T-helper 2 cell treated with Interferon-gamma antibody and Interleukin-4, amounts not matched to agents 5 μg/mL and 100 μg/mL, for 36 hours (primary cell): ENCODE data around the gene SNX30.

ENCODE experiments used
- DNase-seq: peaks from one replicate; pipeline ENCODE4 v3.0.0; 2021; ENCODE audit warnings: low spot score
- H3K27ac Mint-ChIP-seq: one replicate; pipeline ENCODE4 v1.8.0; 2021; ENCODE audit warnings: mild to moderate bottlenecking, mixed read lengths
- H3K27me3 Mint-ChIP-seq: one replicate; pipeline ENCODE4 v1.8.0; 2021; ENCODE audit warnings: low read depth, mixed read lengths
- H3K36me3 Mint-ChIP-seq: one replicate; pipeline ENCODE4 v1.8.0; 2021; ENCODE audit warnings: low read depth, mixed read lengths
- H3K4me1 Mint-ChIP-seq: one replicate; pipeline ENCODE4 v1.8.0; 2021; ENCODE audit warnings: low read depth, mixed read lengths
- H3K4me3 Mint-ChIP-seq: one replicate; pipeline ENCODE4 v1.8.0; 2022; ENCODE audit warnings: mild to moderate bottlenecking, moderate library complexity, mixed read lengths
- H3K9me3 Mint-ChIP-seq: one replicate; pipeline ENCODE4 v1.8.0; 2021; ENCODE audit warnings: mixed read lengths

The SNX30 gene

DNA sequence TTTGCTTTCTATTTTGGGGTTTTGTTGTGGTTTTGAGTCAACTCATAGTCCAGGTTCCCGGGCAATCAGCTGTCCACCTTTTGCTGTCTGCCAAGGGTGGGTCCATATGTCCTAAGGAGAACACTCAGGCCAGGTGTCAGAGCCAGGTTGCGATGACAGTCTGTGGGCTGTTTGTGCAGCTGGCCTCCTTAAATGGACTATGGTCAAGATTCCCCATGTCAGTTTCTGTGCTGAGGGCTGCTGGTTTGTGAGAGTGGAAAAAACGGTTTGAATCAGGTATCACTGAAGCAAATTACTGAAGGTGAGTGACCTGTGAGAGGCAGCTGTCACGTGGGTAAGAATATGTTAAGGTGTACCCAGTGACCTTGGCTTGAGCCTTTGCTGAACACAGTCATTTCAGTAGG lies 33.0 kb downstream of the SNX30 start:
- Mint-ChIP-seq H3K36me3 (no peaks in the 10 kb centered on the region), H3K4me3 (no peak overlapping the region), H3K4me1 (peaks cover 17% of the 10 kb centered on the region), H3K27ac (no peak overlapping the region), H3K9me3 (no peaks in the 10 kb centered on the region), H3K27me3 (peaks cover 5% of the 10 kb centered on the region)
- DNase-seq, result no peak

GRCh38 chr9:112784020-112784785 lies 33.6 kb downstream of the SNX30 start:
- H3K4me1 Mint-ChIP-seq, result peaks cover 17% of the 10 kb centered on the region
- no peaks in the 10 kb centered on the region for H3K9me3 Mint-ChIP-seq
- H3K4me3 Mint-ChIP-seq, result no peak overlapping the region
- no peak overlapping the region for H3K27ac Mint-ChIP-seq
- no peak for DNase-seq
- H3K27me3 Mint-ChIP-seq, result peaks cover 5% of the 10 kb centered on the region
- H3K36me3 Mint-ChIP-seq, result no peaks in the 10 kb centered on the region

DNA sequence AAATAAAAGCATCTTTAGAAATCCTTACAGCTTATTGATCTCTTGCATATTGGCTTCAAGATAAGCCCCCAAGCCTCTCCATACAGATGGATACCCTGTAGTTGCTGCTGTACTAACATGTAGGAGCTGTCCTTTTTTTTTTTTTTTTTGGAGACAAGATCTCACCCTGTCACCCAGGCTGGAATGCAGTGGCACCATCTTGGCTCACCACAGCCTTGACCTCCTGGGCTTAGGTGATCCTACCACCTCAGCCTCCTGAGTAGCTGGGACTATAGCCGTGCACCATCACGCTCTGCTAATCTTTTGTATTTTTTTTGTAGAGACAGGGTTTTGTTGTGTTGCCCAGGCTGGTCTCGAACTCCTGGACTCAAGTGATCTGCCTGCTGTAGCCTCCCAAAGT lies 35.4 kb downstream of the SNX30 start:
- no peaks in the 10 kb centered on the region for H3K9me3 Mint-ChIP-seq
- no peak for DNase-seq

DNA sequence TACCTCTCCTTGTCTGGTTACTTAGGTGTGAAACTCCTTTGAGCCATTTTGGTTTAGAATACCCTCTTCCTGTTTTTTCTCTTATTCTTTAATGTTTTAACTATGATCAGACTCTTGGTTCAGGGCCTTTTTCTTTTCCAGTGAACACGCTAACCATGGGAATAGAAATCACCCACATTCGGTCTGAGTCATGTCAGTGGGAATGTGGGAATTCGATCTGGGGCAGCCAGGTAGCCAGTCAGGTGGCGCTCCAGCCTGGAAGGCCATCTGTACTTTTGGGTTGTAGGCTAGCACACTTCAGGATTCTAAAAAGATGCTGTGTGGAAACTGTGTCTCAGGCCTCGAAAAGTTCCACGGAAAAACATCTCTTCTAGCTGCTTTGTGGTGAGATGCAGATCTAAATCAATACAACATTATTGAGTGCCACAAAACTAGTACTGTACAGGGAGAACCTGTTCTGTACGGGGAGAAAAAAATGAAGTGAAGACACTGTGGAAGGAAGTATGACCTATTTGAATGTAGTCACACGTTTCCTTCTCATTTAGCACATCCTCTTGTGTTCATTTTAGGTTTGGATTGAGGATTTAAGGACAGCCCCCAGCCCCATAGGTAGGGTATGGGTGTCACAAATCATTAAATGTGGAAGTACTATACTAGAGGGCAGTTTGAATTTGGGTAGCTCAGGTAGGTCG lies 36.4 kb downstream of the SNX30 start:
- Mint-ChIP-seq H3K4me1 (peaks cover 8% of the 10 kb centered on the region), H3K27ac (no peak overlapping the region), H3K27me3 (peaks cover 3% of the 10 kb centered on the region), H3K36me3 (no peaks in the 10 kb centered on the region), H3K9me3 (no peaks in the 10 kb centered on the region), H3K4me3 (no peak overlapping the region)
- DNase-seq, result no peak

More for the DNA sequence above, 35.4 kb downstream of the SNX30 start:
- Mint-ChIP-seq H3K27me3 (peaks cover 3% of the 10 kb centered on the region), H3K4me1 (peaks cover 11% of the 10 kb centered on the region), H3K27ac (no peak overlapping the region), H3K4me3 (no peak overlapping the region), H3K36me3 (no peaks in the 10 kb centered on the region)

- no peak overlapping the region for H3K27ac Mint-ChIP-seq
- no peaks in the 10 kb centered on the region for H3K27me3 Mint-ChIP-seq
- no peaks in the 10 kb centered on the region for H3K9me3 Mint-ChIP-seq
- DNase-seq, result no peak
- H3K4me3 Mint-ChIP-seq, result no peak overlapping the region
- no peaks in the 10 kb centered on the region for H3K36me3 Mint-ChIP-seq
- peaks cover 10% of the 10 kb centered on the region for H3K4me1 Mint-ChIP-seq
Measured at GRCh38 chr9:112787978-112788377, 37.4 kb downstream of the SNX30 start.

DNA sequence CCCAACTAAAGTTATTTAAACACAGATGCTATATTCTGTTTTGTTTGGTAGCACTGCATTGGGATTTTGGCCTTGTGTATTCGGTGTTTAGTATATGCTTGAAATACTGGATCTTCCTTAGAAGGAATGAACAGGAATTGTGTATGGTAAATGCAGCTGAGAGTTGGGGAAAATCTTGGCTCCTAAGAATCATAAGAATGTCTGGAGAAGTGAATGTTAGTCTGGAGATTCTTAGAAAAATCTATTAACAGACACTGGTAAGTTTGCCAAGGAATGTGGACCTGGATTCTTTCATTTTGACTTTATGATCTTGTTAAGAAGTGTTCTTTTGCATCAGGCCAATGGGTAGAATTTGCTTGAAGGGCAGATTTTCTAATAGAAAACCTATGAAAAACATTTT lies 38.9 kb downstream of the SNX30 start:
- H3K4me3 Mint-ChIP-seq, result no peak overlapping the region
- no peaks in the 10 kb centered on the region for H3K36me3 Mint-ChIP-seq
- H3K9me3 Mint-ChIP-seq, result no peaks in the 10 kb centered on the region
- no peaks in the 10 kb centered on the region for H3K27me3 Mint-ChIP-seq
- DNase-seq, result no peak
- no peak overlapping the region for H3K27ac Mint-ChIP-seq
- peaks cover 13% of the 10 kb centered on the region for H3K4me1 Mint-ChIP-seq

GRCh38 chr9:112789891-112790774 lies 39.6 kb downstream of the SNX30 start:
- no peak for DNase-seq
- no peak overlapping the region for H3K27ac Mint-ChIP-seq
- no peaks in the 10 kb centered on the region for H3K9me3 Mint-ChIP-seq

DNA sequence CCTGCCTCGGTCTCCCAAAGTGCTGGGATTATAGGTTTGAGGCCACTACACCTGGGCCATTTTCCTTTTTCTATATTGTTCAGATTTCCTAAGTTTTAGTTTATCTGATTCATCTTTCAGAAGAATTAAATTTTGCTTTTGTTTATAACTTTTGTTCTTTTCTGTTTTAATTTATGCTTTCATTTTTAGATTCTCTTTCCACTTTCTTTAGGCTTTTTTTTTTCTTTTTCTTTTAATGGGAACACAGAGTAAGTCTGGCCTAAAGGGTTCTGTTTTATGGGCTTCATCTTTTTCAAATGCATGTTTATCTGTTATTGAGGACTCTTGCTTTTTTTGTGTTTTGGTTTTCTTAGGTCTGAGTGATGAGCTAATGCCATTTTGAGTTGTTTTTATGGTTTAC lies 42.1 kb downstream of the SNX30 start:
- DNase-seq, result no peak
- no peak overlapping the region for H3K4me3 Mint-ChIP-seq
- no peaks in the 10 kb centered on the region for H3K27me3 Mint-ChIP-seq
- H3K36me3 Mint-ChIP-seq, result no peaks in the 10 kb centered on the region
- no peak overlapping the region for H3K27ac Mint-ChIP-seq
- peaks cover 5% of the 10 kb centered on the region for H3K4me1 Mint-ChIP-seq
- no peaks in the 10 kb centered on the region for H3K9me3 Mint-ChIP-seq

More at GRCh38 chr9:112789891-112790774, 39.6 kb downstream of the SNX30 start:
- no peaks in the 10 kb centered on the region for H3K27me3 Mint-ChIP-seq
- peaks cover 13% of the 10 kb centered on the region for H3K4me1 Mint-ChIP-seq
- no peak overlapping the region for H3K4me3 Mint-ChIP-seq
- H3K36me3 Mint-ChIP-seq, result no peaks in the 10 kb centered on the region

DNA sequence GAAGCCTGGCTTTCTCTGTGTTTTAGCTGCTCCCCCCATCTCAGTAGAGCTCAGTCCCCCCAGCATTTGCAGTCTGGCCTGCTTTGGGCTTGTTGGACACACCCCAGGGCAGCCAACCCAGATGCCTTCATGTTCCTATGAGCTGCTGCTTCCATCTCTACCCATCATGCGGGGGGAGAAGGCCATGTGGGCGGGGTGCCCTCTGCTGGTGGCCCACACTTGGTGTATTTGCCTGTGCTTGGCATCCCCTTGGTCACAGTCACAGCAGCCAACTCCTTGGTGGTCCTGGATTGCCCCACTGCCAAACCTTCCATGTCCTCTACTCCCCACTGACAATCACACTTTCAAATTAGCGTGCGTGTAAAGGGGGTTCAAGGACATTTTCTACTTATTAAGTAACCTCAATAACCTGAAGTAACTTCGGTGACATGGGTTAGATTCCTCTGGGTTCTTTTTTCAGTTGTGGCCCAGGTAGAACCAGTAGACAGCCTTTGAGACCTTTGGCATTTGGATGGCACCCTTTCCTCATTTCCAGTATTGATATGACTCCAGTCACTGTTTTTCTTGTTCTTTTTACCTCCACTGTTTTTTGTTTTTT lies 42.8 kb downstream of the SNX30 start:
- no peak overlapping the region for H3K27ac Mint-ChIP-seq

DNA sequence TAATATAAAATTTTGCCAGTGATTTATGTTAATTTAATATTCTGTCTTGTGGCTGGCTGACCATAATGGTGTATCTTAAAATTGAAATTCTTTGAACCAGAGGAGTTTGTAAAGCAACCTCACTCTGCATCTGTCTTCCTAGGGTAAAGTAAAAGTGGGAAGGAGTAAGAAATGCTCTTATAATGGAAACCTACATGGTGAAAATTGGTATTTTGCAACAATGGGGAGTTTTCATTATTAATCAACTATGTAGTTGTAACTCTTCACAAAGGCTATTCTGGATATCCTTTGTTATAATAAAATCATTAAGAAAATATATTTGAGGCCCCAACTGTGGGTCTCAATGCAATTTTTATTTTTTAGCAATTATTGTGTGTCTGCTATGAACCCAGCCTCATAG lies 44.2 kb downstream of the SNX30 start:
- Mint-ChIP-seq H3K27me3 (no peaks in the 10 kb centered on the region), H3K9me3 (no peaks in the 10 kb centered on the region), H3K4me3 (no peak overlapping the region), H3K36me3 (no peaks in the 10 kb centered on the region), H3K4me1 (peaks cover 5% of the 10 kb centered on the region), H3K27ac (no peak overlapping the region)
- no peak for DNase-seq

More for the DNA sequence above, 42.8 kb downstream of the SNX30 start:
- DNase-seq, result peak; percentile 60
- H3K27me3 Mint-ChIP-seq, result no peaks in the 10 kb centered on the region
- H3K36me3 Mint-ChIP-seq, result no peaks in the 10 kb centered on the region
- no peak overlapping the region for H3K4me3 Mint-ChIP-seq
- no peaks in the 10 kb centered on the region for H3K9me3 Mint-ChIP-seq
- peaks cover 5% of the 10 kb centered on the region for H3K4me1 Mint-ChIP-seq

- peaks cover 5% of the 10 kb centered on the region for H3K4me1 Mint-ChIP-seq
- H3K4me3 Mint-ChIP-seq, result no peak overlapping the region
- no peak overlapping the region for H3K27ac Mint-ChIP-seq
- H3K27me3 Mint-ChIP-seq, result no peaks in the 10 kb centered on the region
- DNase-seq, result no peak
- no peaks in the 10 kb centered on the region for H3K9me3 Mint-ChIP-seq
- H3K36me3 Mint-ChIP-seq, result no peaks in the 10 kb centered on the region
Measured at GRCh38 chr9:112795921-112796320, 45.4 kb downstream of the SNX30 start.

GRCh38 chr9:112796485-112796884 lies 45.9 kb downstream of the SNX30 start:
- peaks cover 5% of the 10 kb centered on the region for H3K4me1 Mint-ChIP-seq
- H3K9me3 Mint-ChIP-seq, result no peaks in the 10 kb centered on the region
- DNase-seq, result no peak
- H3K4me3 Mint-ChIP-seq, result no peak overlapping the region
- no peaks in the 10 kb centered on the region for H3K36me3 Mint-ChIP-seq
- H3K27ac Mint-ChIP-seq, result no peak overlapping the region
- no peaks in the 10 kb centered on the region for H3K27me3 Mint-ChIP-seq

- no peak for DNase-seq
- no peak overlapping the region for H3K4me3 Mint-ChIP-seq
Measured at GRCh38 chr9:112809351-112809848, 58.8 kb downstream of the SNX30 start.

More at GRCh38 chr9:112809351-112809848, 58.8 kb downstream of the SNX30 start:
- Mint-ChIP-seq H3K4me1 (no peaks in the 10 kb centered on the region), H3K27me3 (no peaks in the 10 kb centered on the region), H3K36me3 (peaks cover 3% of the 10 kb centered on the region), H3K27ac (no peak overlapping the region), H3K9me3 (peaks cover 4% of the 10 kb centered on the region)
